Effector memory CD8-positive, alpha-beta T cell (primary cell): ENCODE measurements around the gene ZDHHC14.
"Not testable (repeated sequence)": the region's sequence is repeated elsewhere in the genome, so short reads cannot be mapped to it uniquely, and the experiment has no call there.

Experiments used
- ATAC-seq: fragments of 150-1000 bp; cut with Tn5 transposase; replicated peaks from 2 replicates; pipeline ENCODE4 v1.10.0; 2021; ENCODE audit warnings: mild to moderate bottlenecking, moderate library complexity
- DNase-seq, 3 experiments: peaks; one replicate each; pipeline ENCODE4 v3.0.0; 2021
- H3K27ac Mint-ChIP-seq, 2 donors: one replicate each; pipeline ENCODE4 v1.8.0; 2022; ENCODE audit warnings: mild to moderate bottlenecking in 2 of 2, mixed read lengths in 2 of 2, moderate library complexity in 2 of 2
- H3K27me3 Mint-ChIP-seq, 2 donors: one replicate each; pipeline ENCODE4 v1.8.0; 2022; ENCODE audit warnings: mixed read lengths in 2 of 2
- H3K36me3 Mint-ChIP-seq: one replicate; pipeline ENCODE4 v1.8.0; 2022; ENCODE audit warnings: mild to moderate bottlenecking, moderate library complexity, mixed read lengths; ENCODE audit not compliant: insufficient read depth
- H3K4me1 Mint-ChIP-seq, 2 donors: one replicate each; pipeline ENCODE4 v1.8.0; 2022; ENCODE audit warnings: low read depth in 2 of 2, mixed read lengths in 2 of 2
- H3K4me3 Mint-ChIP-seq, 2 donors: one replicate each; pipeline ENCODE4 v1.8.0; 2022; ENCODE audit warnings: mild to moderate bottlenecking in 2 of 2, mixed read lengths in 2 of 2, moderate library complexity in 2 of 2
- H3K9me3 Mint-ChIP-seq, 2 donors: one replicate each; pipeline ENCODE4 v1.8.0; 2022; ENCODE audit warnings: mixed read lengths in 2 of 2

ZDHHC14 gene

DNA sequence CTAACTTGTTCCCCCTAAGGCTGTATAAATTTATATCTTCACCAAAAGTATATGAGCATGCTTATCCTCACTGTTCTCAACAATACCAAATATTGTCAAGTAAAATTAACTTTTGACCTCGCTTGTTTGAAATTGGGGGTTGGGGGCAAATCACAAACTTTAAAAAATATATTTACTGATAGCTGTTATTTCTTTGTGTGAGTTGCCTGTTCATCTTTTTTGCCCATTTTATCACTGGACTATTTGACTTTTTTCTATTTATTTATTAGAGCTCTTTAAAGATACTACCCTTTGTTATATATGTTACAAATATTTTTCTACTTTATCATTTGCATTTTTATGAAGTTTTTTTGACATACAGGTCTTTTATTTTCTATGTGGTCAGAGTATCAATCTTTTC lies 187.7 kb downstream of the ZDHHC14 start:
- H3K36me3 Mint-ChIP-seq: no peaks in the 10 kb centered on the region
- H3K27ac Mint-ChIP-seq: no peak overlapping the region
- H3K9me3 Mint-ChIP-seq: no peaks in the 10 kb centered on the region
- H3K4me1 Mint-ChIP-seq: peaks cover 9 to 15% of the 10 kb centered on the region in 2 donors
- DNase-seq (no peak), ATAC-seq (no peak)
- H3K27me3 Mint-ChIP-seq: no peaks in the 10 kb centered on the region
- no peak overlapping the region for H3K4me3 Mint-ChIP-seq

DNA sequence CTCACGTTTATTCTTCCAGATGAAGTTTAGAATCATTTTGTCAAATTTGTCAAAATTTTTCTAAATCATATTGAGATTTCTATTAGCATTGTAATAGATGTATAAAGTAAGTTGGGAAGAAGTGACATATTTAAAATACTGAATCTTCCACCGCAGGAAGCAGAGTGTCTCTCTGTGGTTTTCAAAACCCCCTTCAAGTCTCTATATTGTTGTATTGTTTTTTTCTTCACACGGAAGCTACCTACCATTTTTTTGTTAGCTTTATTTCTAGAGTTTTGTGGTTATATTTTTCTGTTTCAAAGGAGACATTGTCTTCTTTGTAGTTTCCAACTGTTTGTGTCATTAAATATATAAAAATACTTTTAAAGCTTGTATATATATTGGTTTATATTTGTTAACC lies 188.6 kb downstream of the ZDHHC14 start:
- no peaks in the 10 kb centered on the region for H3K36me3 Mint-ChIP-seq
- H3K4me1 Mint-ChIP-seq: peaks cover 8 to 12% of the 10 kb centered on the region in 2 donors
- H3K27me3 Mint-ChIP-seq: no peaks in the 10 kb centered on the region
- peak; percentile 96 for ATAC-seq
- DNase-seq: no peak
- no peaks in the 10 kb centered on the region for H3K9me3 Mint-ChIP-seq
- peak overlapping the region; percentile 54 to 71 for H3K4me3 Mint-ChIP-seq
- peak overlapping the region; percentile 23 to 54 for H3K27ac Mint-ChIP-seq

DNA sequence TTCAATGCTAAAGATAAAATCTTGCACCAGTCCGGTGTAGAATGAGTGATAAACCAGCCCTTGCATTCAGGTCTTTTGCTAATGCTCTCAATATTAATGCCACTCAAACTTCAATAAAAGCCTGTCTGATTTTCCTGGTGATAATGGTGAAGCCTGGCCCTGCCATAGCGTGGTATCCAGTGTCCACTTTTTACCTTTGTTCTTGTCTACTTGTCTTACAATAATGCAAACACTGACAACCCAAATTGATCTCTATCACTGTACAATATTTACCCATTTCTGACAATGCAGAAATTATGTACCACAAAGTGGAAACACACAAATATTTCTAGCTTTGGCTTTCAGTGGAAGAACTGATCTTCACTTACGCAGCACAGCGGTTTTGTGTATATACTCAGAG lies 189.1 kb downstream of the ZDHHC14 start:
- no peak for ATAC-seq
- Mint-ChIP-seq H3K4me3 (peak overlapping the region in 1 of 2 donors; percentile 71), H3K27me3 (no peaks in the 10 kb centered on the region), H3K27ac (no peak overlapping the region), H3K36me3 (no peaks in the 10 kb centered on the region), H3K4me1 (peaks cover 10 to 15% of the 10 kb centered on the region in 2 donors), H3K9me3 (no peaks in the 10 kb centered on the region)
- no peak for DNase-seq

DNA sequence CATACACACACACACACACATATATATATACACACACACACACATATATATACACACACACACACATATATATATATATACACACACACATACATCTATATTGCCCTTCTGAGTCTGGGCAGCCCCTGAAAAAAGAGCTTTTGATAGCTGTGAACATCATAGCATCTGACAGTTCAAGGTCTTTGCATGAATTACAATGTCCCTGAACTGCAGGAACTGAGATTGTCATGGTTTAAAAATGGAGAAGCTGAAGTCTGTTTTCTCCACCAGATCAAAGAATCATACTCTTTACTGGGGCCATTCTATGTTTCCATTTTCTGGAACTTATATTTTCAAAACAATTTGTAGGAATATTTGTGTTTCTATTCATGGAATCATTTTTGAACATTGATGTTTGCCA lies 189.8 kb downstream of the ZDHHC14 start:
- H3K4me1 Mint-ChIP-seq: peaks cover 12 to 18% of the 10 kb centered on the region in 2 donors
- H3K4me3 Mint-ChIP-seq: no peak overlapping the region
- ATAC-seq: no peak
- H3K27me3 Mint-ChIP-seq: no peaks in the 10 kb centered on the region
- no peaks in the 10 kb centered on the region for H3K9me3 Mint-ChIP-seq
- no peak for DNase-seq
- H3K27ac Mint-ChIP-seq: no peak overlapping the region
- no peaks in the 10 kb centered on the region for H3K36me3 Mint-ChIP-seq

DNA sequence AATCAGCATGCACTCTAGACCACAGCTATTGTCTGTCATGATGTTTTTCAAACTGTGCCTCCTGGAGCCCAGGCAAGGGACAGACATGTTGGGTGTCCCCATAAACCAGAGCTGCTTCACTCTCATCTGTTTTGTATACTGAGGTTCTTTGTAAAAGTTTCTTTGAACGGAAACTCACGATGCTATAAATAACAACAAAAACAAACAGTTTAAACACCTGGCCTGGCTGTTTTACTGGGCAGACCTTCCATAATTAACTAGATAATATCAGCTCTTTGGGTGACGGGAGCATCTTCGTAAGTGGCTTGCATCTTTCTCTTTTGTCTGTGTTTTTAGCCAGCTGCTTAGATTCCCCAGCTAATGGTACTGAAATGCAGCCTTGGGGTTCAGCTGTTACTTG lies 190.3 kb downstream of the ZDHHC14 start:
- Mint-ChIP-seq H3K9me3 (no peaks in the 10 kb centered on the region), H3K36me3 (no peaks in the 10 kb centered on the region), H3K27ac (no peak overlapping the region), H3K27me3 (no peaks in the 10 kb centered on the region), H3K4me1 (peaks cover 12 to 18% of the 10 kb centered on the region in 2 donors), H3K4me3 (no peak overlapping the region)
- no peak for ATAC-seq
- DNase-seq: no peak

DNA sequence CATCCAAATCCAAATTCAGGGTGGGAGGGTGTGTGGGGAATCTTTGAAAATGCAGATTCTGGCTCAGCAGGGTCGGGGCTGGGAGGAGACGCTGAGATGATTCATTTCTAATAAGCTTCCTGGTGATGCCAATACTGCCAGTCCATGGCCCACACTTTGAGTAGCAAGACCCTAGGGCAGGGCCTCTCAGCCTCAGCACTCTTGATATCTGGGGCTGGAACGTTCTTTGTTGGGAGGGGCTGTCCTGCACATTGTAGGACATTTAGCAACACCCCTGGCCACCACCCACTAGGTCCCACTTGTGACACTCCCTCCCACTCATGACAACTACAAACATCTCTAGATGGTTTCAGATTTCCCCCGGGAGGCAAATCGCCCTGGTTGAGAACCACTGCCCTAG lies 191.0 kb downstream of the ZDHHC14 start:
- DNase-seq (no peak), ATAC-seq (no peak)
- Mint-ChIP-seq H3K4me1 (peaks cover 12 to 18% of the 10 kb centered on the region in 2 donors), H3K4me3 (no peak overlapping the region), H3K9me3 (no peaks in the 10 kb centered on the region), H3K27me3 (no peaks in the 10 kb centered on the region), H3K36me3 (no peaks in the 10 kb centered on the region), H3K27ac (no peak overlapping the region)

DNA sequence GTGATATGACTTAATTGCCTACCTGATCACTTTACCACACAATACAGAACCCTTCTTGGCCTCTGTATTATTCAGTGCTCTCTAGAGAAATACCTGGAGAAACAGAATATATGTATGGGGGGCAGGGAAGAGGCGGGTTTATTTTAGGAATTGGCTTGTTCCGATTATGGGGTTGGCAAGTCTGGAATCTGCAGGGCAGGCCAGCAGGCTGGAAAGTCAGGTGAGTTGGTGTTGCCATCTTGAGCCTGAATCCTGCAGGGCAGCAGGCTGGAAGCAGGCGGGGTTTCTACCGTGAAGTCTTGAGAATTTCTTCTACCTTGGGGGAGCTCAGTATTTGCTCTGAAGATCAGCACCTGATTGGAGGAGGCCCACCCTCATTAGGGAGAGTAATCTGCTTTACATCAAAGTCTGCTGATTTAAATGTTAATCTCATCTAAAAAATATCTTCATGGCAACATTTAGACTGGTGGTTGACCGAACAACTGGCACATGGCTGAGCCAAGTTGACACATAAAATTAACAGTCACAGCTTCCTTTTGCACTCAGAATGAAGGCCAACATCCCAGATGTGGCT lies 193.9 kb downstream of the ZDHHC14 start:
- Mint-ChIP-seq H3K27me3 (no peaks in the 10 kb centered on the region), H3K9me3 (no peaks in the 10 kb centered on the region), H3K36me3 (no peaks in the 10 kb centered on the region), H3K27ac (peak overlapping the region; percentile 9 to 60), H3K4me3 (no peak overlapping the region), H3K4me1 (peaks cover 13 to 18% of the 10 kb centered on the region in 2 donors)
- ATAC-seq (no peak), DNase-seq (no peak)

DNA sequence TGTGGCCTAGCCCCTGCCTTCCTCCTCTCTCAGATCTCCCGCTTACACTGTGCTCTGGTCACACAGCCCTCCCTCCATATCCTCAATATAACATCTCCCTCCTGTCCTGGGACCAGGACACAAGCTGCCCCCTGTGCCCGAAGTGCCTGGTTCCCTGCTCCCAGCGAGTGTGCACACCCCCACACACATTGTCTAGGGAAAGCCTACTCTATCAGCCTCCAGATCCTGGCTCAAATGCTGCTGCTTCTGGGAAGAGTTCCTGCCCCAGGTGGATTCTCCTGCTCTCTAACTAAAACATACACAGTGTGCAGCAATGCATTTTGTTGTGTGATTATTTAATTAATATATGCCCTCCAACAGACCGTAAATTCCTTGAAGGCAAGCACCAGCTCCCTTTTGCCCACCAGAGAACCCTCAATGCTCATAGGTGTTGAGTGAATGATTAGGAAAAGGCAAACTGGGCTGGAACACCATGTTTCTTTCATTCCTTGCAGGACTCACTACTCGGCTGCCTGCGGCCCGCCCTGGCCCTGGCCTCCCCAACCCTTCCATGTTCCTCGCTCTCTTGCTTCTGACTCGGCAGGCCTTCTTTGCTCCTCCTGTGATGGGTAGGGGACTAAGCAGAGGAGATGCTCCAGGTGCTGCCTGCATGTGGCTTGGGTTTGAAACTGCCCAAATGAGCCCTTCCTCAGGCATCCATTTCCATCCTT lies 194.6 kb downstream of the ZDHHC14 start:
- DNase-seq (no peak), ATAC-seq (no peak)
- no peaks in the 10 kb centered on the region for H3K27me3 Mint-ChIP-seq
- H3K27ac Mint-ChIP-seq: peak overlapping the region; percentile 9 to 60
- H3K4me1 Mint-ChIP-seq: peaks cover 9 to 14% of the 10 kb centered on the region in 2 donors
- no peaks in the 10 kb centered on the region for H3K36me3 Mint-ChIP-seq
- H3K9me3 Mint-ChIP-seq: no peaks in the 10 kb centered on the region
- no peak overlapping the region for H3K4me3 Mint-ChIP-seq

DNA sequence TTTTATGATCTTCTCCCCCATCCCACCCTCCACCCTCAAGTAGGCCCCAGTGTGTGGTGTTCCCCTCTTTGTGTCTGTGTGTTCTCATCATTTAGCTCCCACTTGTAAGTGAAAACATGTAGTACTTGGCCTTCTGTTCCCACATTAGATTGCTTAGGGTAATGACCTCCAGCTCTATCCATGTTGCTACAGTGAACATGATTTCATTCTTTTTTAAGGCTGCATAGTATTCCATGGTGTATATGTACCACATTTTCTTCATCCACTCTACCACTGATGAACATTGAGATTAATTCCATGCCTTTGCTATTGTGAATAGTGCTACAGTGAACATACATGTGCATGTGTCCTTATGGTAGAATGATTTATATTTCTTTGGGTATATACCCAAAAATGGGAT lies 196.0 kb downstream of the ZDHHC14 start:
- not testable (repeated sequence) for H3K27me3 Mint-ChIP-seq, ATAC-seq, H3K36me3 Mint-ChIP-seq, H3K9me3 Mint-ChIP-seq, H3K4me3 Mint-ChIP-seq, DNase-seq
- Mint-ChIP-seq H3K27ac (peak overlapping the region in 1 of 2 donors; percentile 80), H3K4me1 (peaks cover 9 to 14% of the 10 kb centered on the region in 2 donors)

DNA sequence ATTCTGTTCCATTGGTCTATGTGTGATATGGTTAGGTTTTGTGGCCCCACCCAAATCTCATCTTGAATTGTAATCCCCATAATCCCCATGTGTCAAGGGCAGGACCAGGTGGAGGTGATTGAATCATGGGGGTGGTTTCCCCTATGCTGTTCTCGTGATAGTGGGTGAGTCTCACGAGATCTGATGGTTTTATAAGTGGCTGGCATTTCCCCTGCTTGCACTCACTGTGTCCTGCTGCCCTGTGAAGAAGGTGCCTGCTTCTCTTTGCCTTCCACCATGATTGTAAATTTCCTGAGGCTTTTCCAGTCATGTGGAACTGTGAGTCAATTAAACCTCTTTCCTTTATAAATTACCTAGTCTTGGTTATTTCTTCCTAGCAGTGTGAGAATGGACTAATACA lies 197.5 kb downstream of the ZDHHC14 start:
- not testable (repeated sequence) for ATAC-seq, H3K27me3 Mint-ChIP-seq, H3K9me3 Mint-ChIP-seq, DNase-seq, H3K27ac Mint-ChIP-seq, H3K4me3 Mint-ChIP-seq, H3K36me3 Mint-ChIP-seq
- H3K4me1 Mint-ChIP-seq: peaks cover 9 to 14% of the 10 kb centered on the region in 2 donors

DNA sequence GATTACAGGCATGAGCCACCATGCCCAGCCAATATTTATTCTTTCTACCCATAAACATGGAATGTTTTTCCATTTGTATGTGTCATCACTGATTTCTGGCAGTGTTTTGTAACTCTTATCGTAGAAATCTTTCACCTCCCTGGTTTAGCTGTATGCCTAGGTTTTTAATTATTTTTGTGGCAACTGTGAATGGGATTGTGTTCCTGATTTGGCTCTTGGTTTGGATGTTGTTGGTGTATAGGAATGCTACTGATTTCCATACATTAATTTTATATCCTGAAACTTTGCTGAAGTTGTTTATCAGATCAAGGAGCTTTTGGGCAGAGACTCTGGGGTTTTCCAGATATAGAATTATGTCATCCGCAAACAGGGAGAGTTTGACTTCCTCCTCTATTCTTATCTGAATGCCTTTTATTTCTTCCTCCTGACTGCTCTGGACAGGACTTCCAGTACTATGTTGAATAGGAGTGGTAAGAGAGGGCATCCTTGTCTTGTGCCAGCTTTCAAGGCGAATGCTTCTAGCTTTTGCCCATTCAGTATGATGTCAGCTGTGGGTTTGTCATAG lies 198.6 kb downstream of the ZDHHC14 start:
- Mint-ChIP-seq H3K27ac (no peak overlapping the region), H3K4me3 (no peak overlapping the region), H3K36me3 (no peaks in the 10 kb centered on the region), H3K9me3 (peaks cover 0 to 8% of the 10 kb centered on the region in 2 donors), H3K27me3 (no peaks in the 10 kb centered on the region), H3K4me1 (peaks cover 10 to 12% of the 10 kb centered on the region in 2 donors)
- no peak for ATAC-seq
- DNase-seq: no peak

DNA sequence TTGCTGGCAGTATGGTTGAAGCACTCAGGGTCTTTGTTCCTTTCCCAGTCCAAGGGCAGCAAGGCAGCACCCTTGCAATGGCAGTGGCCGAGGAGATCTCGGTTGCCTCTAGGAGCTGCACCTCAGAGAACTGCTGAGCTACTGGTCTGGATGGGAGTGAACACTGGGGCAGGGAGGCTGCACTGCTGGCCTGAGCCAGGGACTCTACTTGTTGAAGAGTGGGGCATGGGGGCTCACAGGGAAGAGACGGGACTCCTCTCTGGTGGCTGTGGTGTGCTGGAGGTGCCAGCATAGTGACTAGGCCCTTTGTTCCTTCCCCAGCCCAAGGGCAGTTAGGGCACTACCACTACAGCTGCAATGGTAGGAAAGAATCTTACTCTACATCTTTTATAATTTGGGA lies 203.0 kb downstream of the ZDHHC14 start:
- Mint-ChIP-seq H3K36me3 (no peaks in the 10 kb centered on the region), H3K27ac (no peak overlapping the region), H3K9me3 (peaks cover 2 to 8% of the 10 kb centered on the region in 2 donors), H3K4me3 (no peak overlapping the region), H3K4me1 (peaks cover 0 to 5% of the 10 kb centered on the region in 2 donors), H3K27me3 (no peaks in the 10 kb centered on the region)
- no peak for ATAC-seq
- DNase-seq: no peak

DNA sequence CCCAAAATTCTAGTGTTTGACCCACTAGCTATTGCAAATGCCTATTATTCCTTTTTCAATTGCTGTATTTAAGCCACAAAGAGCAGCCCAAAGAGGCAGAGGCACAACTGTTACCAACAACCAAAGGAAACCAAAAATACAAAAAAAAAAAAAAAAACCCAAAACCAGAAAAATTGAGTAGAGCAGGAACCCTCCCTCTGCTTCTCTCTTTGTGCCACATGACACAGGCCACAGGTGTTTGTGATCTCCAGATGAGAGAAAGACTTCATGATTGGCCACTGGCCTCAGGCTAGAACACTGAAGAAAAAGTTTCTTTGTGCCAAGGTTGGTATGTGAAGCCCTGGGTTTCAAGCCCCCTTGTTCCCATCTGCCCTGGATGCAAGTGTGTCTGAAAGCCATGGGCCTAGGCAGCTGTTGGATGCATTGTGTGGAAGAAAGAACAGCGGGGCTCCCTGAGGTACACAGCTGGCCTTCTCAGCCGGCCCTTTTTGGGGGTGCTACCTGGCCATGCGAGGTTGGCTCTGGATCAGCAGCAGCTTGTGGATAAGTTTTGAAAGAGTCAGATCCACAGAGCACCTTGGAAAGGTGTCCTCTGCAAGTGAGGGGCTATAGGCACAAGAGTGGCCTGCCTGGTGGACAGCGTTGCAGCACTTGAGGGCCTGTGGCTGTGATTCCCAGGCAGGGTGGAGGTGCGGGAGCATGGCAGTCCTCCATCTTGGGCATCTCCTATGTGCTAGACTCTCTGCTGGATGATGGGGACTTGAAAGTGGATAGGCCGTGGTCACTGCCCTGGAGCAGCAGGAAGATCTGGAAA lies 204.5 kb downstream of the ZDHHC14 start:
- no peak overlapping the region for H3K4me3 Mint-ChIP-seq
- H3K9me3 Mint-ChIP-seq: peaks cover 4 to 17% of the 10 kb centered on the region in 2 donors
- peak overlapping the region; percentile 26 to 81 for H3K27ac Mint-ChIP-seq
- peak; percentile 36 for ATAC-seq
- H3K4me1 Mint-ChIP-seq: peaks cover 0 to 5% of the 10 kb centered on the region in 2 donors
- DNase-seq: no peak
- H3K27me3 Mint-ChIP-seq: no peaks in the 10 kb centered on the region
- no peaks in the 10 kb centered on the region for H3K36me3 Mint-ChIP-seq
